Measurements from ENCODE around the gene SOX6. TPM values are rescaled to one million over a fixed set of nuclear protein-coding genes. Genes with fewer than 3 reads are reported as not detected.

Gene SOX6
- total and polyA plus RNA-seq, 2 experiments from 2014 or later, result 0.03 to 0.66 TPM

DNA sequence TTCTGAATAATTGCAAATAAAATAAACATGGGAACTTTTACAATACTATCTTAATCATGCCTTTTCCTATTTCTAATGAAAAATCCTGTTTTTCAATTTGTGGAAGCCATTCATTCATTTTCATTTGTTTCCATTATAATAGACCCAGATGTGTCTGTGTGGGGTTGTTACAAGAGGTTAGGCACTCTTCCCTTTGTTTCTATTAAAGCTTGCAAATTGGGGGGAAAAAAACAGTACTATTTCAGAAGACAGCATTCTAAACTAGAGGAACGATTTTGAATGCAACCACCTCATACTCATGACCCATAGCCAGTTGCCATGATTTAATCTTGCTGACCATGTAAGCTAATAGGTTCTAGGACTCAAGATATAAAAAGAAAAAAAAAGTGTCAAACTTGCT is 175.5 kb downstream of the SOX6 start:
- ATAC-seq, result peak; percentile 56
- DNase-seq (ENCODE audit: low spot score), result peak; percentile 38
- no peaks in the 10 kb centered on the region for H4K20me1 ChIP-seq (replicated peaks; ENCODE audit: insufficient read depth)
- peaks cover 52% of the 10 kb centered on the region for H3K4me1 ChIP-seq (ENCODE audit: insufficient read depth)
- H3K27me3 ChIP-seq (ENCODE audit: insufficient read depth), result no peaks in the 10 kb centered on the region
- peak overlapping the region; percentile 7 for H3K4me3 ChIP-seq
- H2AFZ ChIP-seq, result no peak overlapping the region
- TF ChIP-seq ZNF331 (CRISPR knock-in tag; IDR thresholded peaks at IDR 0.05; ENCODE audit: low read depth) (no peak), ZNF114 (CRISPR knock-in tag; IDR thresholded peaks at IDR 0.05) (no peak), POLR2AphosphoS5 (IDR thresholded peaks at IDR 0.05; ENCODE audit: low read depth) (no peak), NANOG (IDR thresholded peaks at IDR 0.05; ENCODE audit: borderline replicate concordance) (no peak), JUNB (IDR thresholded peaks at IDR 0.05; ENCODE audit: unreplicated experiment) (no peak), CREB1 (CRISPR knock-in tag; IDR thresholded peaks at IDR 0.05; ENCODE audit: low read depth) (no peak), EZH2phosphoT487 (IDR thresholded peaks at IDR 0.05; ENCODE audit: unreplicated experiment) (no peak), EZH2 (IDR thresholded peaks at IDR 0.05; ENCODE audit: low read depth, unreplicated experiment) (no peak), STAT1 (IDR thresholded peaks at IDR 0.05; ENCODE audit: unreplicated experiment) (no peak)
- TF ChIP-seq, protein P1, sequence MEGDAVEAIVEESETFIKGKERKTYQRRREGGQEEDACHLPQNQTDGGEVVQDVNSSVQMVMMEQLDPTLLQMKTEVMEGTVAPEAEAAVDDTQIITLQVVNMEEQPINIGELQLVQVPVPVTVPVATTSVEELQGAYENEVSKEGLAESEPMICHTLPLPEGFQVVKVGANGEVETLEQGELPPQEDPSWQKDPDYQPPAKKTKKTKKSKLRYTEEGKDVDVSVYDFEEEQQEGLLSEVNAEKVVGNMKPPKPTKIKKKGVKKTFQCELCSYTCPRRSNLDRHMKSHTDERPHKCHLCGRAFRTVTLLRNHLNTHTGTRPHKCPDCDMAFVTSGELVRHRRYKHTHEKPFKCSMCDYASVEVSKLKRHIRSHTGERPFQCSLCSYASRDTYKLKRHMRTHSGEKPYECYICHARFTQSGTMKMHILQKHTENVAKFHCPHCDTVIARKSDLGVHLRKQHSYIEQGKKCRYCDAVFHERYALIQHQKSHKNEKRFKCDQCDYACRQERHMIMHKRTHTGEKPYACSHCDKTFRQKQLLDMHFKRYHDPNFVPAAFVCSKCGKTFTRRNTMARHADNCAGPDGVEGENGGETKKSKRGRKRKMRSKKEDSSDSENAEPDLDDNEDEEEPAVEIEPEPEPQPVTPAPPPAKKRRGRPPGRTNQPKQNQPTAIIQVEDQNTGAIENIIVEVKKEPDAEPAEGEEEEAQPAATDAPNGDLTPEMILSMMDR (conservative IDR thresholded peaks at IDR 0.05; ENCODE audit: low read depth in 2 of 2), result no peak
- TF ChIP-seq, protein P2, sequence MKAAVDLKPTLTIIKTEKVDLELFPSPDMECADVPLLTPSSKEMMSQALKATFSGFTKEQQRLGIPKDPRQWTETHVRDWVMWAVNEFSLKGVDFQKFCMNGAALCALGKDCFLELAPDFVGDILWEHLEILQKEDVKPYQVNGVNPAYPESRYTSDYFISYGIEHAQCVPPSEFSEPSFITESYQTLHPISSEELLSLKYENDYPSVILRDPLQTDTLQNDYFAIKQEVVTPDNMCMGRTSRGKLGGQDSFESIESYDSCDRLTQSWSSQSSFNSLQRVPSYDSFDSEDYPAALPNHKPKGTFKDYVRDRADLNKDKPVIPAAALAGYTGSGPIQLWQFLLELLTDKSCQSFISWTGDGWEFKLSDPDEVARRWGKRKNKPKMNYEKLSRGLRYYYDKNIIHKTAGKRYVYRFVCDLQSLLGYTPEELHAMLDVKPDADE (IDR thresholded peaks at IDR 0.05), result no peak
- TF ChIP-seq, protein P3, sequence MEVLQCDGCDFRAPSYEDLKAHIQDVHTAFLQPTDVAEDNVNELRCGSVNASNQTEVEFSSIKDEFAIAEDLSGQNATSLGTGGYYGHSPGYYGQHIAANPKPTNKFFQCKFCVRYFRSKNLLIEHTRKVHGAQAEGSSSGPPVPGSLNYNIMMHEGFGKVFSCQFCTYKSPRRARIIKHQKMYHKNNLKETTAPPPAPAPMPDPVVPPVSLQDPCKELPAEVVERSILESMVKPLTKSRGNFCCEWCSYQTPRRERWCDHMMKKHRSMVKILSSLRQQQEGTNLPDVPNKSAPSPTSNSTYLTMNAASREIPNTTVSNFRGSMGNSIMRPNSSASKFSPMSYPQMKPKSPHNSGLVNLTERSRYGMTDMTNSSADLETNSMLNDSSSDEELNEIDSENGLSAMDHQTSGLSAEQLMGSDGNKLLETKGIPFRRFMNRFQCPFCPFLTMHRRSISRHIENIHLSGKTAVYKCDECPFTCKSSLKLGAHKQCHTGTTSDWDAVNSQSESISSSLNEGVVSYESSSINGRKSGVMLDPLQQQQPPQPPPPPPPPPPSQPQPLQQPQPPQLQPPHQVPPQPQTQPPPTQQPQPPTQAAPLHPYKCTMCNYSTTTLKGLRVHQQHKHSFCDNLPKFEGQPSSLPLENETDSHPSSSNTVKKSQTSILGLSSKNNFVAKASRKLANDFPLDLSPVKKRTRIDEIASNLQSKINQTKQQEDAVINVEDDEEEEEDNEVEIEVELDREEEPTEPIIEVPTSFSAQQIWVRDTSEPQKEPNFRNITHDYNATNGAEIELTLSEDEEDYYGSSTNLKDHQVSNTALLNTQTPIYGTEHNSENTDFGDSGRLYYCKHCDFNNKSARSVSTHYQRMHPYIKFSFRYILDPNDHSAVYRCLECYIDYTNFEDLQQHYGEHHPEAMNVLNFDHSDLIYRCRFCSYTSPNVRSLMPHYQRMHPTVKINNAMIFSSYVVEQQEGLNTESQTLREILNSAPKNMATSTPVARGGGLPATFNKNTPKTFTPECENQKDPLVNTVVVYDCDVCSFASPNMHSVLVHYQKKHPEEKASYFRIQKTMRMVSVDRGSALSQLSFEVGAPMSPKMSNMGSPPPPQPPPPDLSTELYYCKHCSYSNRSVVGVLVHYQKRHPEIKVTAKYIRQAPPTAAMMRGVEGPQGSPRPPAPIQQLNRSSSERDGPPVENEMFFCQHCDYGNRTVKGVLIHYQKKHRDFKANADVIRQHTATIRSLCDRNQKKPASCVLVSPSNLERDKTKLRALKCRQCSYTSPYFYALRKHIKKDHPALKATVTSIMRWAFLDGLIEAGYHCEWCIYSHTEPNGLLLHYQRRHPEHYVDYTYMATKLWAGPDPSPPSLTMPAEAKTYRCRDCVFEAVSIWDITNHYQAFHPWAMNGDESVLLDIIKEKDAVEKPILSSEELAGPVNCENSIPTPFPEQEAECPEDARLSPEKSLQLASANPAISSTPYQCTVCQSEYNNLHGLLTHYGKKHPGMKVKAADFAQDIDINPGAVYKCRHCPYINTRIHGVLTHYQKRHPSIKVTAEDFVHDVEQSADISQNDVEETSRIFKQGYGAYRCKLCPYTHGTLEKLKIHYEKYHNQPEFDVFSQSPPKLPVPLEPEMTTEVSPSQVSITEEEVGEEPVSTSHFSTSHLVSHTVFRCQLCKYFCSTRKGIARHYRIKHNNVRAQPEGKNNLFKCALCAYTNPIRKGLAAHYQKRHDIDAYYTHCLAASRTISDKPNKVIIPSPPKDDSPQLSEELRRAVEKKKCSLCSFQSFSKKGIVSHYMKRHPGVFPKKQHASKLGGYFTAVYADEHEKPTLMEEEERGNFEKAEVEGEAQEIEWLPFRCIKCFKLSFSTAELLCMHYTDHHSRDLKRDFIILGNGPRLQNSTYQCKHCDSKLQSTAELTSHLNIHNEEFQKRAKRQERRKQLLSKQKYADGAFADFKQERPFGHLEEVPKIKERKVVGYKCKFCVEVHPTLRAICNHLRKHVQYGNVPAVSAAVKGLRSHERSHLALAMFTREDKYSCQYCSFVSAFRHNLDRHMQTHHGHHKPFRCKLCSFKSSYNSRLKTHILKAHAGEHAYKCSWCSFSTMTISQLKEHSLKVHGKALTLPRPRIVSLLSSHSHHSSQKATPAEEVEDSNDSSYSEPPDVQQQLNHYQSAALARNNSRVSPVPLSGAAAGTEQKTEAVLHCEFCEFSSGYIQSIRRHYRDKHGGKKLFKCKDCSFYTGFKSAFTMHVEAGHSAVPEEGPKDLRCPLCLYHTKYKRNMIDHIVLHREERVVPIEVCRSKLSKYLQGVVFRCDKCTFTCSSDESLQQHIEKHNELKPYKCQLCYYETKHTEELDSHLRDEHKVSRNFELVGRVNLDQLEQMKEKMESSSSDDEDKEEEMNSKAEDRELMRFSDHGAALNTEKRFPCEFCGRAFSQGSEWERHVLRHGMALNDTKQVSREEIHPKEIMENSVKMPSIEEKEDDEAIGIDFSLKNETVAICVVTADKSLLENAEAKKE (CRISPR knock-in tag; IDR thresholded peaks at IDR 0.05), result no peak
- TF ChIP-seq, protein P4, sequence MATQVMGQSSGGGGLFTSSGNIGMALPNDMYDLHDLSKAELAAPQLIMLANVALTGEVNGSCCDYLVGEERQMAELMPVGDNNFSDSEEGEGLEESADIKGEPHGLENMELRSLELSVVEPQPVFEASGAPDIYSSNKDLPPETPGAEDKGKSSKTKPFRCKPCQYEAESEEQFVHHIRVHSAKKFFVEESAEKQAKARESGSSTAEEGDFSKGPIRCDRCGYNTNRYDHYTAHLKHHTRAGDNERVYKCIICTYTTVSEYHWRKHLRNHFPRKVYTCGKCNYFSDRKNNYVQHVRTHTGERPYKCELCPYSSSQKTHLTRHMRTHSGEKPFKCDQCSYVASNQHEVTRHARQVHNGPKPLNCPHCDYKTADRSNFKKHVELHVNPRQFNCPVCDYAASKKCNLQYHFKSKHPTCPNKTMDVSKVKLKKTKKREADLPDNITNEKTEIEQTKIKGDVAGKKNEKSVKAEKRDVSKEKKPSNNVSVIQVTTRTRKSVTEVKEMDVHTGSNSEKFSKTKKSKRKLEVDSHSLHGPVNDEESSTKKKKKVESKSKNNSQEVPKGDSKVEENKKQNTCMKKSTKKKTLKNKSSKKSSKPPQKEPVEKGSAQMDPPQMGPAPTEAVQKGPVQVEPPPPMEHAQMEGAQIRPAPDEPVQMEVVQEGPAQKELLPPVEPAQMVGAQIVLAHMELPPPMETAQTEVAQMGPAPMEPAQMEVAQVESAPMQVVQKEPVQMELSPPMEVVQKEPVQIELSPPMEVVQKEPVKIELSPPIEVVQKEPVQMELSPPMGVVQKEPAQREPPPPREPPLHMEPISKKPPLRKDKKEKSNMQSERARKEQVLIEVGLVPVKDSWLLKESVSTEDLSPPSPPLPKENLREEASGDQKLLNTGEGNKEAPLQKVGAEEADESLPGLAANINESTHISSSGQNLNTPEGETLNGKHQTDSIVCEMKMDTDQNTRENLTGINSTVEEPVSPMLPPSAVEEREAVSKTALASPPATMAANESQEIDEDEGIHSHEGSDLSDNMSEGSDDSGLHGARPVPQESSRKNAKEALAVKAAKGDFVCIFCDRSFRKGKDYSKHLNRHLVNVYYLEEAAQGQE (IDR thresholded peaks at IDR 0.05; ENCODE audit: unreplicated experiment), result no peak
- Mint-ChIP-seq H3K4me1 (peaks cover 59% of the 10 kb centered on the region), H3K27me3 (ENCODE audit: insufficient read depth, low read depth, poor library complexity) (peaks cover 5% of the 10 kb centered on the region), H3K9me3 (no peaks in the 10 kb centered on the region), H3K36me3 (ENCODE audit: low read depth) (no peaks in the 10 kb centered on the region), H3K27ac (peak overlapping the region; percentile 68; the same call in 1 of the 2 replicates), H3K4me3 (peak overlapping the region; percentile 40; the same call in 1 of the 3 replicates)
- H3K79me2 ChIP-seq (replicated peaks; ENCODE audit: insufficient read depth), result no peaks in the 10 kb centered on the region
- H3F3A ChIP-seq (replicated peaks; ENCODE audit: low read depth), result no peaks in the 10 kb centered on the region
- H3K27ac ChIP-seq (ENCODE audit: low read depth), result no peak overlapping the region; the same call in 1 of the 2 replicates
- H3K9me2 ChIP-seq (ENCODE audit: insufficient read depth), result no peaks in the 10 kb centered on the region
- peak overlapping the region; percentile 46 for H3K4me2 ChIP-seq
- no peaks in the 10 kb centered on the region for H3K36me3 ChIP-seq (ENCODE audit: insufficient read depth)

All from GM23338 (cell line).